Bone marrow (tissue), 2 donors: Measurements from ENCODE around the gene MYBPHL.
A peak's percentile ranks its signal among the peaks of the same experiment; 100 is the strongest.

ENCODE experiments used
- DNase-seq, 2 donors: peaks; one replicate each; lab custom pipeline; 2025; lab: John Stamatoyannopoulos, UW

MYBPHL gene

DNA sequence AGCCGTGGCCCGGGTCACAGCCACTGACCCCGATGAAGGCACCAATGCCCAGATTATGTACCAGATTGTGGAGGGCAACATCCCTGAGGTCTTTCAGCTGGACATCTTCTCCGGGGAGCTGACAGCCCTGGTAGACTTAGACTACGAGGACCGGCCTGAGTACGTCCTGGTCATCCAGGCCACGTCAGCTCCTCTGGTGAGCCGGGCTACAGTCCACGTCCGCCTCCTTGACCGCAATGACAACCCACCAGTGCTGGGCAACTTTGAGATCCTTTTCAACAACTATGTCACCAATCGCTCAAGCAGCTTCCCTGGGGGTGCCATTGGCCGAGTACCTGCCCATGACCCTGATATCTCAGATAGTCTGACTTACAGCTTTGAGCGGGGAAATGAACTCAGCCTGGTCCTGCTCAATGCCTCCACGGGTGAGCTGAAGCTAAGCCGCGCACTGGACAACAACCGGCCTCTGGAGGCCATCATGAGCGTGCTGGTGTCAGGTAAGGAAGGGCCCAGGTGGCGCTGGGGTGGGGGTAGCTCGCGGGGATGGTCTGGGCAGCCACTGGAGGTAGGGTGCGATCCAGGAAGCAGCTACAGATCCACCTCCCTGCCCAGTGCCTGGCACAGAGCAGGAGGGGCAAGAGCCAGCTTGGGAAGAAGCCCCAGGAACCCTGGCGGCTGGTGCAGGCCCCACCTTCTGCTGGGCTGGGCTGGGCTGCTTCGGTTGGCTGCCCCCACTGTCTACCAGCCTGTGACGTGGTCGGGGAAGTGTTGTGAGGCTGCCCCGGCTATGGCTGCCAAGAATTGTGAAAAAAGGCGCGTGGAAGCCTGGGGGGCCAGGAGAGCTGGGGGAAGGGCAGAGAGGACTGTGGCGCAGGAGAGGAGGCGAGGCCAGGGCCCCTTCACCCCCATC is 53.7 kb downstream of the MYBPHL start:
- DNase-seq: no peak

- DNase-seq: no peak
Observed at GRCh38 chr1:109252167-109252892, 54.5 kb downstream of the MYBPHL start.

DNA sequence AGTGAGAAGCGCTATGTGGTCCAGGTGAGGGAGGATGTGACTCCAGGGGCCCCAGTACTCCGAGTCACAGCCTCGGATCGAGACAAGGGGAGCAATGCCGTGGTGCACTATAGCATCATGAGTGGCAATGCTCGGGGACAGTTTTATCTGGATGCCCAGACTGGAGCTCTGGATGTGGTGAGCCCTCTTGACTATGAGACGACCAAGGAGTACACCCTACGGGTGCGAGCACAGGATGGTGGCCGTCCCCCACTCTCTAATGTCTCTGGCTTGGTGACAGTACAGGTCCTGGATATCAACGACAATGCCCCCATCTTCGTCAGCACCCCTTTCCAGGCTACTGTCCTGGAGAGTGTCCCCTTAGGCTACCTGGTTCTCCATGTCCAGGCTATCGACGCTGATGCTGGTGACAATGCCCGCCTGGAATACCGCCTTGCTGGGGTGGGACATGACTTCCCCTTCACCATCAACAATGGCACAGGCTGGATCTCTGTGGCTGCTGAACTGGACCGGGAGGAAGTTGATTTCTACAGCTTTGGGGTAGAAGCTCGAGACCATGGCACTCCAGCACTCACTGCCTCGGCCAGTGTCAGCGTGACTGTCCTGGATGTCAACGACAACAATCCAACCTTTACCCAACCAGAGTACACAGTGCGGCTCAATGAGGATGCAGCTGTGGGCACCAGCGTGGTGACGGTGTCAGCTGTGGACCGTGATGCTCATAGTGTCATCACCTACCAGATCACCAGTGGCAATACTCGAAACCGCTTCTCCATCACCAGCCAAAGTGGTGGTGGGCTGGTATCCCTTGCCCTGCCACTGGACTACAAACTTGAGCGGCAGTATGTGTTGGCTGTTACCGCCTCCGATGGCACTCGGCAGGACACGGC is 55.3 kb downstream of the MYBPHL start:
- no peak for DNase-seq

- no peak for DNase-seq
Observed at GRCh38 chr1:109250454-109251276, 56.1 kb downstream of the MYBPHL start.

DNA sequence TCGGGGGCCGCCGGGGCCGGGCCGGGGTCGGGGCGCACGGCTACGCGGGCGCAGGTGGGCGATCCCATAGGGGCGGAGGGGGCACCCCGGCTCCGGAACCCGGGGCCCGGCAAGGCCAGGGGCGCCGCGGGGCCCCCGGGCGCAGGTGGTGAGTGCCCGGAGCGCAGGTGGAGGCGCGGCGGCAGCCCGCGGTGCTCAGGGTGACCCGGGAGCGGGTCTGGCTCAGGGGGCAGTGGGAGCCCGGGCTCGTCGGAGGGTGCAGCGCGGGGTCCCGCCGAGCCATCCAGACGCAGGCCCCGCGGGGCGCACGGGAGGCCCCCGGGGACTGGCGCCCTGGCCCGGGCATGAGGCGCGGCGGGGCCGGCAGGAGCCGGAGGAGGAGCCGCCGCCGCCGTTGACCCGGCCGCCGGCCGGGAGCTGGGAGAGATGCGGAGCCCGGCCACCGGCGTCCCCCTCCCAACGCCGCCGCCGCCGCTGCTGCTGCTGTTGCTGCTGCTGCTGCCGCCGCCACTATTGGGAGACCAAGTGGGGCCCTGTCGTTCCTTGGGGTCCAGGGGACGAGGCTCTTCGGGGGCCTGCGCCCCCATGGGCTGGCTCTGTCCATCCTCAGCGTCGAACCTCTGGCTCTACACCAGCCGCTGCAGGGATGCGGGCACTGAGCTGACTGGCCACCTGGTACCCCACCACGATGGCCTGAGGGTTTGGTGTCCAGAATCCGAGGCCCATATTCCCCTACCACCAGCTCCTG is 57.0 kb downstream of the MYBPHL start:
- DNase-seq: no peak

- DNase-seq: peak in 1 of 2 donors; percentile 48
Observed at GRCh38 chr1:109248797-109249629, 57.8 kb downstream of the MYBPHL start, which contains the start of gene CELSR2. CELSR2 (plus strand) TSS chr1:109249539; CDS start chr1:109250080, 541 bp downstream.

GRCh38 chr1:109248444-109248796 is 58.4 kb downstream of the MYBPHL start:
- DNase-seq: no peak

DNA sequence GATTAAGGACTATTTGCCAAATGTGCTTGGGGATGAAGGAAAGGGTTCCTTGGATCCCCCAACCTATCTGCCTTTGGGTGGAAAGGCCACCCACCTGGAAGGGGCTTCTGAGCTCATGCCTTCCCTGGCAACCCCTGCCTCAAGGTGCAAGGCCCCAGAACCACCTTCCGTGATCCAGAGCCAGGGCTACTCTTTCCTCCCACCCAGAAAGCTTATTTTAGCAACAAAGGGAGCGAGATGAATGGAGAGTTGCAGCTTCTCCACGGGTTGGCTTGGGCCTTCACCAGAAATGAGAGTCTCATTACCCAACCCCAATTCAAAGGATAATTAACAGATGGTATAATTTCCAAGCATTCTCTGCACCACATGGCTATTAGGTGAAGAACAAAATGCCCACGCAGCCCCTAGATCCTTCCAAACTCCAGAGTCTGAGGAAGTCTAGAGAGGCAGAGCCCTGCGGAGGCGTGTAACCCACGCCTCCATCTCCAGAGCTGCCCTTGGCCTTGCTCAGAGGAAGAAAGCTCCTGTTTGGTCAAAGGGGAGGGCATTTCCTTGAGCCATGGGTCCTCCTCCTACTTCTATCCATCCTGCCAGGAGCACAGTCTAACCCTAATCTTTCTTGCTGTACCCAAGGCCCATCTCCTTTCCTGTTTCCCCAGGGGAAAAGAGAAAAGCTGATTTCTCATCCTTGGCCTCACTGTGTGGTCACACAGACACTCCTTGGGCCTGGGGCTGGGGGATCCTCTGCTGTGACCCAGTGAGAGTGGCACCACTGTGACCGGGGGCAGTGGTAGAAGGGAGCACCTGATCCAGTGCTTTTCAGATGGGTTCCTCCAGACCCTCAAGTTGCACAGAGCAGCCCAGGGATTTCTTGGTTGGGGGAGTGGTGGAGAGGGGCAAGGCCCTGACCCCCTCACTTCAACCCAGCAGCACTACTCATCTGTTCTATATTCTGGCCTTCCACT is 59.1 kb downstream of the MYBPHL start:
- DNase-seq: no peak

DNA sequence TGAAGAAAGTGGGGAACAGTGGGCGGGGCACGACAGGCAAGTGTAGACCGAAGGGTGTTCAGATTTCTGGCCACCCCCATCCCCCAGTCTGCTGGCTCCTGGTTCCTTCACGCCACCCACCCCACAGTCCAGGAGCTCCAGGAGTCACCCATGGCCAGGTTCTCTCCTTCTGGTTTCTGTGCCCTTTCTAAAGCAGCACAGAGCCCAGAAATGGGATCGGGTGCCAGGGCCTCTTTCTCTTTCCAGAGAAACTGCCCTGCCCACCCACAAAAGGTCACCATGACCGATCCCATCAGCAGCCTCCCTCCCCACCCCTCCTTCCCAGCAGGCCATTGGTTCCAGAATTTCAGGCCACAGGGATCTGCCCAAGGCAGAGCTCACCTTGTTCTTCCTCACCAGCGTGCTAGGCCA is 60.7 kb downstream of the MYBPHL start:
- no peak for DNase-seq

GRCh38 chr1:109243860-109244552 is 62.8 kb downstream of the MYBPHL start:
- no peak for DNase-seq

GRCh38 chr1:109243221-109243620 is 63.6 kb downstream of the MYBPHL start:
- no peak for DNase-seq

DNA sequence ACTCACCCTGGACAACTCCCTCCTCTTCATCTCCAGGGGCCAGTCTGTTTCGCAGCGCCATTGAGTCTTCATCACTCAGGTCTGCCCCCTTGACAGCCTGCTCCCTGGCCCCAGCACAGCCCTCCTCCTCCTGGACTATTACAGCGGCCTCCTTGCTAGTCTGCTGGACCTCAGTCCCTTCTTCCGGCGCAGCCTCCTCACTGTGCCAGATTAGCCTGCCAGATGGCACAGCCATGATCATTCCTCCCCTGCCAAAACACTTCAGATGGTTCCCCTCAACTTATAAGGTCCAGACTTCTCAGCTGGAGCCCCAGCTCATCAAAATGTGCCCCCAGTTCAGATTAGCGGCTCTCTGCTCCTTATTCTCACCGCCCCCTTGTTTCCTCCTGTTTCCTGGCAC is 64.4 kb downstream of the MYBPHL start:
- DNase-seq: no peak
